Measurements from ENCODE around the gene GALNT7.
"Not testable (repeated sequence)": the region's sequence is repeated elsewhere in the genome, so short reads cannot be mapped to it uniquely, and the experiment has no call there.

Gene GALNT7

DNA sequence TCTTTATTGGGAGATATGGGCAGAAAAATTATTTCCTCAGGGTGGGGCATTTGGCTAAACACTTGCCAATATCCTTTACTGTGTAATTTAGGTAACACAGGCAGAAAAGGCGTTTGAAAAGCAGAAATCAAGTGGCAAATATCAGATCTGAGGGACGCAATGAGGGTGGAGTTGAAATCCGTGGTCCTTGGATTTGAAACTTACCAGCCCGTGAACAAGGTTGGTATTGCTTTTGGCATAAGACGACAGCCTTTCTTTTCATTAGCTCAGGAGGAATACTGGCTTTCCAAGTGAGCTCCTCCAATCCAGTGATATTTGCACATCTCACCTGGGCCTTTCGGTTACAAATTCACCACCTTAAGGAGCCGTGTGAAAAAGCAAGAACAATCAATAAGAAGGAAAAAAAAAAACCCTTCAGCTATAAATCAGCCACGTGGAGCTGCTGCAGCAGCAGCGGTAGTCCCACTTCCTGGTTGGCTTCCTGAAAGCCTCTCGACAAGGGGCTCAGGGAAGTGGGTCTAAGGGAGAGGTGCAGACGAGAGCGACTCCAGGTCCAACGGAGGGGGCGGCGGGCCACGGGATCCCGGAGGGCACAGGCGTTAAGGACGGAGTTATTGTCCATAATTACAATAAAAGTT lies 734 bp upstream of the GALNT7 start:
- peak; percentile 87 for DNase-seq

DNA sequence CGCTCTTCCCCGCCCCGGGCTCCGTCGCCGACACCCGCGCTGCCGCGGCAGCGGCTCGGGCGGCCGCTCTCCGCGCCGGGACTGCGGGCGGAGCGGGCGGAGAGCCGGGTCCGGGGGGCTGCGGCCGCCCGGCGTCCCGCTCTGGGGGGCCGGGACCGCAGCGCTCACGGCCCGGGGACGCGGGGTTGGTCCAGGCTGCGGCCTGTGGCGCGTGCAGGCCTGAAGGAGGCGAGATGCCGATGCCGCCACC lies 492 bp downstream of the GALNT7 start:
- DNase-seq = no peak

DNA sequence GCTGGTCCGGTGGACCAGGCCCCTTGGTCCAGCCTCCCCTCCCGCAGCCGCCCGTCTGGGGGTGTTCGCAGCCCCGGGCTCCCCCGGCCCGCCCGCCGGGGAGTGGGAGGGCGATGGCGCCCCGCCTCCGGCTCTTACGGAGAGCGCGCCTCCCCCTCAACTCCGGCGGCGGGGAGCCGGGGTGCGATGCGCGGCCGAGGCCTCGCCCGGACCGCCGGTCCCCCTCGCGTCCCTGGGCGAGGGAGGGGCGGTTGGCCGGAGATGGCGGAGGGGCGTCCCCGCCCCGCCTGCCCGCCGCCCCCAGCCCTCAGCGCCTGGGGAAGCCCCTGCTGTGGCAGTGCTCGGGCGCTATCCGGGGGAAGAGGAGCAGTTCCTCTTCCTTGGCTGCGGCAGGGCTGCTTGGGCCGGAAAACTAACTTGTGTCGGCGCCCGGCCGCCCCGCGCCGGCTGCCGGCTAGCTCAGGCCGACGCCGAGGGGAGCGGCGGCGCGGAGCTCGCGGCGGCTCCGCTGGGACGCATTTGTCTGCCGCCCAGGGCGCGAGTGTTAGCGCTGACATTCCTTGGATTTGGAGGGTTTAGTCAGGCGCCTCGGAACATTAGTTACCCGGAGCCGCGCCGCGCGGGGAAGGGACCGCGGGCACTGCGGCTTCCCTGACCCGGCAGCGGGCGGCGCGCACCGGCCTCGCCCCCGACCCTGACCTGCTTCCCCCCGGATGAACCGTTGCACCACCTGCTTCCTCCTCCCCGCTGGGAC lies 994 bp downstream of the GALNT7 start:
- peak; percentile 86 for DNase-seq

DNA sequence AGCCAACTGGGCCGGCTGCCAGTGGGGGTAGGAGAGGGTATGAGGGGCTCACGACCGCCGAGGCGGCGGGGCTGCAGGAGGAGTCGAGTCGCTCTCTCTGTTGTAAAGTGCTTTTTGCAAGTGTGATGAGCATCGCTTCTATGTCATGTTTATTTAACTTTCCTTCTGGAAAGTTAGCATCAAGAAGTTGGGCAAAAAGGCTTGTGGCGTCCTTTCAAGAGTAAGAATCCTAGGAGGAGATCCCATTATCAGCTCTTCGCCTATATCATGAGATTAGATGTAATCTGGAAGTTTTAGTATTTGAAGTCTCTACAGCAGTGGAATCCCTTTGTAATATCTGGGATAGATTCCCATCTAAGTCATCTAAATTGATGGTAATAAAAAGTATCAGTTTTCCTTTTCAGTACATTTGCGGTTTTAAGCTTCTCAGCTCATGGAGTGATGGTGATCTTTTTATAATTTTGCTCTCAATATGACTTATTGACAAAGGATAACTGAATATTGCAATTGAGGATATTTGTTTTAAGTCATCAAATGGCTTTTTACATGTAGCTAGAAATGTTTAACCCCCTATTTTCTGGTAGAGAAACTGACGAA lies 1.7 kb downstream of the GALNT7 start:
- no peak for DNase-seq

DNA sequence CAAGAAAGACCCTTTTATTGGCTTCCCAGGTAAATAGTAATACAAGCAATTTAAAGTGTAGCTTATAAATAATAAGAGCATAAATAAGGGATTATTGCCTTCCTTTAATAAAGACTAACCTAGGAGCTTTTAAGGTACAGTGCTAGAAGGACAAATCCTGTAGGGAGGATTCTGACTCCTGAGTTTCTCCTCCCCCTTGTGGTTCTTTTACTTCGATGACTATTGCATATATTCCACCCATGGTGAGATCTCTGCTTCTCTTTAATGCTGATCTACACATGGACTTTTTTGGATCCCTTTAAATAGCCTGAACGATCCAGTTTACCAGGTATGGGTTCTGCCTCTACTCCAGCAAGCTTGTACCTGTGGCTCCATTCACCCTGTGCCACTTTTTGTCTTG lies 2.5 kb downstream of the GALNT7 start:
- DNase-seq = peak; percentile 81

DNA sequence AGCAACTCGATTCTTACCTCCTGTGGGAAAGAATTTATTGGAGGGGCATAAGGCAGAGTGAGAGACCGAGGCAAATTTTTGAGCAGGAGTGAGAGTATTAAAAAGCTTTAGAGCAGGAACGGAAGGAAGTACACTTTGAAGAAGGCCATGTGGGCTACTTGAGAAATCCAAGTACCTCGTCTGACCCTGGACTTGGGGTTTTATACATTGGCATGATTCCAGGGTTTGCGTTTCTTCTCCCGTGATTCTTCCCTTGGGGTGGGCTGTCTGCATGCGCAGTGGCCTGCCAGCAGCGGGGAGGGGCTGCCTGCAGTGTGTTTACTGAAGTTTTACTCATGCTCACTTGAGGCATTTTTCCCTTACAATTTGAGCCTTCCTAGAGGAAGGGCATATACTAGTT lies 3.4 kb downstream of the GALNT7 start:
- DNase-seq = no peak

DNA sequence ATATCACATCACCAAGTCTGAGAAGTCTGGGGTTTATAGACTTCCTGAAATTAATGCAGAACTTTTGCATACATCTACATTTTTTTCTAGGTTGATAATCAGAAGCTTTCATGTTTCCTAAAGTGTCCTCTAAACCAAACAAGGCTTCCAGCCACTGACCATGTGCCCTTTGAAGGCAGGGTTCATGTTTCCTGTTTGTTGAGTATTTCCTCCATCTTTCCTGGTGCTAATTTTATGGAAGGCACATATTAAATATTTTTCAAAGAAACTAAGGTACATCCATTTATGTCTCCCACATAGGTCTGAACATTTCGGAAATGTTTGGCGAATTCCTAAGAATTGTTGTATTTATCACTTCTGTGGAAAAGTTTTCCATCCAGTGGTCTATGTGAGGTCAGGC lies 5.6 kb downstream of the GALNT7 start:
- DNase-seq = no peak

DNA sequence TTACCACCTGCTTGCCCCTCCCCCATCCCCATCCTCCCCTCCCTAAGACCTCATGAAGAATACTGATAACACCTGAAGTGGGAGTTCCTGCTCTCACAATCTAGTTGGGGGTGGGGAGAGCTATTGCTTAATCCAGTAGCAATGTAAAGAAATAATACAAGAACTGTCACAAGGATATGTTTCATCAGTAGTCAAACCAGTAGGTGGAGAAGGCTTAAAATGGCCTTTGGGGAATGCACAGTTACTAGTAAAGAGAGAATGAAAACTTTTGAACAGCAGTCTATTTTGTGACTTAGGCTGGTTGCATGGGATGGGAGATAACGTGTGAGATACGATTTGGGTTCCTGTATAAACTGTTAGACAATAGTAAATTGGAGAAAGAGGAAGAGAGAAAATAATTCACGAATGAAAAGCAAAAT lies 6.0 kb downstream of the GALNT7 start:
- peak; percentile 94 for DNase-seq

DNA sequence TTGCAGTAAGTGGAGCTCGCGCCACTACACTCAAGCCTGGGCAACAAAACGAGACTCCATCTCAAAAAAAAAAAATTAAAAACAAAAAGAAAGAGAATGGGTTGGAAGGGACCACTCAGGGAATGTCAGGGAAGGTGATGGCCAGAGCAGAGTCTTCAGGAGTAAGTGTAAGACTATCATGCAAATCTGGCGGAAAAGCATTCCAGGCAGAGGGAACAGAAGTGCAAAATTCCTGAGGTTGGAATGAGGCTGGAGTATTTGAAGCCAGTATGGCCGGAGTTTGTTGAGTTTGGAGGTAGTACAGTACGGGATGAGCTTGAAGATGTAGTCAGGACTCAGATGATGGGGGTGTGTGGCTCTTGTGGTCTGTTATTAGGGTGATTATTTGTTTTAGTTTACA lies 7.4 kb downstream of the GALNT7 start:
- no peak for DNase-seq

DNA sequence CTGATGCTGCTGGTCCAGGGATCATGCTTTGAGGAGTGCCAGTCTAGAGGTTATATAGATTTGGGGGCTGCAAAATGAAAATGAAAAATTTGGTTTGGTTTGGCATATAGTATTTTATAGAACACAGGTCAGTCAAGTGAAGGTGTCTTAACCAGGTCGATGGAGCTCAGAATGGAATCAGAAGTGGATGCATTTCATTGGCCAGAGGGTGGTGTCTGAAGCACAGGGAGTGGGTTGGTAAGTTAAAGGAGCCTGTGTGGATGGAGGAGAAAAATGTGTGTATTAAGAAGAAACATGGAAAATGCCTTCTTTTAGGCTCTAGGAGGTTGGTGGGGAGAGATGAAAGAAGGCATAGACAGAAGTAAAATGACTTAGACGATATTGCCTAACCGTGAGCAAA lies 8.6 kb downstream of the GALNT7 start:
- DNase-seq = no peak

DNA sequence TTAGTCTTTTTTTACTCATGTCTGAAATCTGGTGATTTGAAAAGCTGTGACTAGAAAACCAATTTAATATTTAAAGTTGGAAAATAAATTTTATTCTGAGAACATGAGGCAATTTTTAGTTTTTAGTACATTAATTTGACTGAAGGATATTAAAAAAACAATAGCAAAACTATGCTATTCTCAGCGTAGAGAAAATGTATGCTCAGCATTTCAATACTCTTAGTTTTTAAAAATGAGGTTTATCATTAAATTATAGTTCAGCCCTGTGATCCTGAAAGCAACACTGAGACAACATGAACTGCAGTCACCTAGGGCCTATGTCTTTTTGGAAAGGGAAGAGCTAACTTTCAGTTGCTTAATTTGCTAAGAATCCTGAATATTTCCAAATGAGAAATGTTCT lies 9.5 kb downstream of the GALNT7 start:
- DNase-seq = no peak

DNA sequence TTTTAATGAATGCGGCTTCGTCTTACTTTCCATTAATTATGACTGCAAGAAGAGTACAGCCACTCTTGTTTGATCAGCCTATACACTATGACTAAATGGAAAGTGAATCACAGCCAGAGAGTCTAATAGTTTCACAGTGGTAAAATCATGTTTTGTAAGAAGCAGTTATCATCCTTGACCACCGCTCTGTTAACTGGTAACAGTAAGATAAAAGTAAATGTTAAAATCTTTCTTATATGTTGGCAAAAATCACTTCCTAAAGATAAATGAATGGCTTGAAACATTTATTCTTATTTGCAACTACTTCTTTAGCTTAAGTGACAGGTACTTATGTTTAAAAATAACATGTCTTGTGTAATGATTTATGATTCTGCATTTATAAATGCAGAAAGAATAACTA lies 13.2 kb downstream of the GALNT7 start:
- peak; percentile 42 for DNase-seq

DNA sequence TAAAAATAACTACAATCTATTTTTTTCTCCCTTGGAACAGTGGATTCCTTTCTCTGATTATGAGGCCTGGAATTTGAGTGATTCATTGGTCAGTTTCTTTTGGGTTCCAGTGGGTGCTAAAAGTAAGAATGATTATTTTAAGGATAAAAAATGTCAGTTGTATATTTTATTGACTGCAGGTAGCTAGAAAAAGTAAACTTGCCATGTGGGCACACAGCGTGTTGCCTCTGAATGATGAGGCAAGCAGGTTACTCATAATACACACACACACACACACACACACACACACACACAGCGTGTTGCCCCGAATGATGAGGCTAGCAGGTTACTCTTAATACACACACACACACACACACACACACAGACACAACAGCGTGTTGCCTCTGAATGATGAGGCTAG lies 13.8 kb downstream of the GALNT7 start:
- DNase-seq = no peak

DNA sequence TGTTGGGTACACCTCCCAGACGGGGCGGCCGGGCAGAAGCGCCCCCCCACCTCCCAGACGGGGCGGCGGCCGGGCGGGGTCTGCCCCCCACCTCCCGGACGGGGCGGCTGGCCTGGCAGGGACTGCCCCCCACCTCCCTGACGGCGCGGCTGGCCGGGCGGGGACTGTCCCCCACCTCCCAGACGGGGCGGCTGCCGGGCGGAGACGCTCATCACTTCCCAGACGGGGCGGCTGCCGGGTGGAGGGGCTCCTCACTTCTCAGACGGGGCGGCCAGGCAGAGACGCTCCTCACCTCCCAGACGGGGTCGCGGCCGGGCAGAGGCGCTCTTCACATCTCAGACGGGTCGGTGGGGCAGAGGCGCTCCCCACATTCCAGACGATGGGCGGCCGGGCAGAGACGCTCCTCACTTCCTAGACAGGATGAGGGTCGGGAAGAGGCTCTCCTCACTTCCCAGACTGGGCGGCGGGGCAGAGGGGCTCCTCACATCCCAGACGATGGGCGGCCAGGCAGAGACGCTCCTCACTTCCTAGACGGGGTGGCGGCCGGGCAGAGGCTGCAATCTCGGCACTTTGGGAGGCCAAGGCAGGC lies 15.1 kb downstream of the GALNT7 start:
- not testable (repeated sequence) for DNase-seq

DNA sequence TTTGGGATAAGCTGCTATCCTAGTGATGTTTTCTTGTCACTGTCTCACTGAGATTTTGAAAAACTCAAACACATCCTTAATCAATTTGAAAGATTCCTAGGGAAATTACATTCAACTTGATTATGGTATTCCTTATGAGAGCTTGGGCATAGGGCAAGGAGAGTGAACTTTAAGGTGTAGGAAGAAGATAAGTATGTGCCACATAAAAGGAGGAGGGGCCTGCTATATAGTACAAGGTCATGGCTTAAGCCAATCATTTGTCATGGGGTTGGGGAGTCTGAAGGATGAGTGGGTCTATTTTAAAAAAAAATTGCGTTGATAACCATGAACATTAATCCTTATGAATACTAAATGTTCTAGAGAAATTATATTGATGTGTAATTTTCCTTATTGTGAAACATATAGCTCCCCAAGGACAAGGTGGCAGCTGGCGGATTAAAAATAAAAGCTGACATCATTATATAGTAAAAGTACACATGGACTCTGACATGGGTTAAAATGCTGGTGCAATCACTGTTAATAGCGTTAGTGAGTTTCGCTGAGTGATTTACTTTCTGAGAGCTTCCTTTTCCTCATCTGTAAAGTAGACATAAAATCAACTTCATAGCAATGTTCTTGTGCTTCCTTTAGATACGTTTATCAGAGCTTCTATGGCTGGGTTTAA lies 17.4 kb downstream of the GALNT7 start:
- DNase-seq = peak; percentile 32

DNA sequence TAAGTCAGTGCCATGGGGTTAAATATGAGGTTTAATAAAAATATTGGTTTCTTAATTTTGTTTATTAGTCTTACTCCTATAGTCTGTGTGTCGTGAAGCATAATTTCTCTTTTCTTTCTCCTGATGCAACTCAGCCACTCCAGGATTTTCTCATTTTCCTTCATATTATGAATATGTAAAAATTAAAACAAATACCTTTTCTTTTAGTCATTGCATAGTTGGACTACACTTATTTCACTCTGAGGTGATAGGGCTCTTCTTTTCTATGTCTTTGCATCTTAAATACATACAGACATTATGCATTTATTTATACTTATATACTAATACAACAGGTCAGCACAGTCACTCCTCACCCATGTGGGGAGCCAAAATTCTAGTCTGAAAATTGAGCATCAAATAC lies 19.1 kb downstream of the GALNT7 start:
- no peak for DNase-seq

DNA sequence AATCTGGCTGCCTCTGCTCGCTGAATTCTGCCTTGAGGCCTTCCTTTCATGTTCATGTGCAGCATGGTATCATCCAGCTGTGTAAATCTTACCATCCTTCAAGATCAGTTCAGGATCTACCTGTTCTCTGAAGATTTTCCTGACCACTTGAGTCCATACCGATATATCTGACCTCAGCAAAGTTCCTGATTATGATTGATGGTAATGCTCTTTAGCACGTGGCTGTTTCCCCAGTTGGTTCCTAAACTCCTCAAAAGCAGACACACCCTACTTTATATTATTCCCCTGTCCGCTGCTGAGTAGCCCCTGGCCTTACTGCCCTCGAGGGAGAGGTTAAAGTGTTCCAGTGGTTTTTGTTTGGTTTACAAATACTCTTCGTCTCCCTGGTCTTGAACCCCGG lies 20.0 kb downstream of the GALNT7 start:
- no peak for DNase-seq

DNA sequence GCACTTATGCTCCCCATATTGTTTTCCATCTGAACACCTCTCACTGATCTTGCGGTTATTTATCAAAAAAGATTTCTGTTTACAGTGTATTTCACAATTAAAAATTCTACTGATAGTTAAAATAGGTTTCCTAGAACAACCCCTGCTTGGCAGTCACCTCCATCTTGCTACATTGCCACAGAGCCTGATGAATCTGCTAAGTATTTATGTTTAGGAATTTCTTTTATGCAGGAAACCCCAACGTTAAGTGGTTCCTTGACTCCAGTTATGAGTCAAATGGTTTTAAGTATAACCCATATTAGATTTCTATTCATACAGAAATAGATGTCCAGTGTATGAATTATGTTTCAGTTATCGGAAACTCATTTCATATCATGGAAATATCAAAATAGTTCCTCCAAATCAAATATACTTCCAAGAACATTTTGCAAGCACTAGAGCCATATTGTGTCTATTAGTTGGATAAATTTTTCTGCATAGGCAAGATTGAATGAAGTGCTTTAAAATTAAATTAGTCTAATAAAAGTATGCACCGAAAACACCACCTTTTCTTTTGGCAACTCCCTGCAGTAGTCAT lies 20.6 kb downstream of the GALNT7 start:
- DNase-seq = no peak

DNA sequence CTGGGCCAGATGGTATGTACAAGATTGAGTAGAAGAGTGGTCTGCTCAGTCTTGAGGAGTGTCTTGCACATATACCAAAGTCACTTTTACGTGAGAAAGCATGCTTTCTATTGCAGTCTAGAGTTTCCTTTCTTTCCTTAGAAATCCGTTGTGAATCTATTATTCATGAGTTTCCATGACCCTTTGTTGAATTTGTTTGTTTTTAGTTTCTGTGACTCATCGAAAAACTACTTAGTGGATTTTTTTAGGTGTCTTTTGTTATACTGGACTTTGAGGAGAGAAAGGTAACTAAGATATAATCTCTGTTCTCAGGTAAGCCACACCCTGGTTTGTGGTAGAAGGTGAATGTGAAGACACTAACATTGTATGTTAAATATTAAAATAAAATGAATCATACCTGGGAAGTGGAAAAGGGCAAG lies 23.0 kb downstream of the GALNT7 start:
- no peak for DNase-seq

DNA sequence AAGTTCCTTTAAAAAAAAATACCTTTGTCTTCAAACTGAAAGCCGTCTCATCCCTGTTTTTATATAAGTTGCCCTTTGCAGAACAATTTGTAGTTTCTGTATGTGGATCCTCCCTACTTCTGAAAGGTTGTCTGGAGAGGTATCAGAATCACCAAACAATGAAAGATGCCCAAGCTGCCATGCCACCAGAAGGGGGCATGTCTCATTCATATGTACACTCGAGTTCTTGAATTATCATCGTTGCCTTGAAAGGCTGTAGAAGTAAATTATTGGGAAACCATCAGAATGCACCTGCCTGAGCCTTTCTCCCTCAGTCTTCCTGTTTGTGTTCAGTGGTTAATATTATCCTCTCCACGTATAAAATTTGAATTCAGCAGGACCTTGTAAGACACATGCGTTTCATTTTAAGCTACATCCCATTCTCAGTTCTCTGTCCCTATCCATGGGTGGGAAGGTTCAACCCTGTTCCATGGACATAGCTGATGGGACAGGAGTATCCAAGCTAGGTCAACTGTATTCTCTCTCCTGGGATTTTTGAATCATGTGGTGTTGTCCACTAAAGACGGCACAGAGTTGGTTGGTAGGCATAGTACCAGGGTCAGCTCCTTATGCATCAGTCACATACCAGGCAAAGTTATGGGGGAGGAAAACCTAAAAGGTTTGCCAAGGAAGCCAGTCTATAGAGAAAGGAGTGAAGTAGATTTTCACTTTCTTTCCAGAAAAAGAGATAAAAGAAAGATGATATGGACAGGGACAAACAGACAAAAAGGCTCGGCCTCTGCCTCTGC lies 24.0 kb downstream of the GALNT7 start:
- DNase-seq = peak; percentile 31

DNA sequence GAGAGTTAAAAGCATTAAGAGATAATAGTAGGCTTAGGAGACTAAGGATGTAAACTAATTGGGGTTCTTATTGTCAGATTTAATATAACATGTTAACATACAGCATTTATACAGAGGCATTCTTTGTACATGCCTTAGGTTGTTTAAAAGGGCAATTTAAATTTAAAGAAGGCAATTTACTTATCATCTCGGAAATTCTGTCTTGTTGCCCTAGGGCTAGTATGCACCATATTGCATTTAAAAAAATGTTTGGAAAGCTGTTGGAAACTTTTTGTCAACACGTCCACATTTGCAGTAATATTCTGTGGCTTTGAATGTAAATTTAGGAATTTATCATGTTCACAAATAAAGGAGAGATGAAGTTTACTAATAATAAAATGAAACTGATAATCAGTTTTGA lies 25.5 kb downstream of the GALNT7 start:
- no peak for DNase-seq

DNA sequence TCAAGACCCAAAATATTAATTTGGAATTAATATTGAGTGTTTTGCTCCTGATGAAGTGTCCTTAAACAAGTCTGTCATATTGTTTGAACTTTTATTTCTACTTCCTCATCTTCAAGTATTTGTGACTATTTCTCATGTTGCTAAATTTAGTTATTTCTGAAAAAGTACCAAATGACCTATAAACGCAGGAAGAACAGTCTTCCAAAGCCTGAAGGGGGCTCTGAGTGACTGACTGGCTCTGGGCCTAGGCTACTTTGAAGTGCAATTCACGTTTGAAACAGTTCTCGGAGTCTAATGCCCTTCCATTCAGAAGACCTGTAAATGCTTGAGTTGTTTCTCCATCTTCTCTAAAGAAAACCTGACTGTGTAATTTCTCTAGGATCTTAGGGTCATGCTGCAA lies 26.5 kb downstream of the GALNT7 start:
- DNase-seq = no peak

DNA sequence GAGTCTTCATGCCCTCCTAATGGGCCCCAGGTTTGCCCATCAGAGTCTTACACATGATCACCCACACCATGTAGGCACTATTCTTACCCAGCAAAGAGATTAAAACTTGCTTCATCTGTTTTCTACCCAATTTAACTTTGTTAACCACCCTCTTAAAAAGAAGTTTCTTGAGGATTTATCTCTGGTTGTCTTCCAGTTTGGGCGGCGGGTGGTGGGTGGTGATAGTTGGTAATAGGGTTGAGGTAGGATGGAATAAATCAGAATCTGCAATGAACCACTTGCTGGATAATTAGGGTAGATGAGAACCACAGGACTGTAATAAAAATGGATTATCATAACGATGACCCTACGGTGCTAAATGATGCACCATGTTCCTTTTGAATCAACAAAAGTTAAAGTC lies 30.9 kb downstream of the GALNT7 start:
- no peak for DNase-seq
